Panc1 (cell line): Measurements from ENCODE around the gene GLRX. TPM values are rescaled to one million over a fixed set of nuclear protein-coding genes. Genes with fewer than 3 reads are reported as not detected.

Experiments
- ATAC-seq: fragments of 200-7000 bp; cut with Tn5 transposase; 2 replicates; pipeline ENCODE4 v1.9.1; 2020; ENCODE audit warnings: mild to moderate bottlenecking, moderate library complexity
- BruUV-seq: library from RNA; stranded (reverse); fragments of 400-500 nt; replicated peaks from 2 replicates; lab custom pipeline; 2021; lab: Mats Ljungman, UMichigan
- CTCF ChIA-PET: fragments of 300-600 bp; sonication (Branson Sonifier 250); formaldehyde crosslinking; loops from one replicate; lab custom pipeline; 2022; ENCODE audit warnings: antibody characterized with exemption; lab: Charles Lee
- POLR2A ChIA-PET: fragments of 300-600 bp; sonication (Branson Sonifier 250); formaldehyde crosslinking; loops from one replicate; lab custom pipeline; 2022; ENCODE audit warnings: antibody characterized with exemption; lab: Charles Lee
- DNase-seq: peaks from one replicate; pipeline ENCODE4 v3.0.0-alpha.2; 2010; ENCODE audit warnings: low read depth, low spot score
- H3K27ac ChIP-seq: 2 replicates; pipeline ENCODE4 v1.5.1; 2011; ENCODE audit warnings: mild to moderate bottlenecking, low read length, inconsistent platforms
- H3K27me3 ChIP-seq: fragments of 200-500 bp; sonication (Bioruptor generic); 2 replicates; pipeline ENCODE4 v1.6.0; 2014; ENCODE audit warnings: low read length, inconsistent platforms; ENCODE audit not compliant: control insufficient read depth, insufficient read depth
- H3K36me3 ChIP-seq: fragments of 200-500 bp; sonication (Bioruptor generic); 2 replicates; pipeline ENCODE4 v1.5.1; 2014; ENCODE audit warnings: inconsistent platforms, mild to moderate bottlenecking, low read length, moderate library complexity; ENCODE audit not compliant: control insufficient read depth, insufficient read depth
- H3K4me1 ChIP-seq: 2 replicates; pipeline ENCODE4 v1.5.1; 2011; ENCODE audit warnings: inconsistent platforms, mild to moderate bottlenecking, low read length, moderate library complexity; ENCODE audit not compliant: control insufficient read depth, insufficient read depth
- H3K4me3 ChIP-seq, 2 experiments: 2 replicates each; pipeline ENCODE4 v1.5.1; 2011 to 2012; ENCODE audit warnings: low read depth in 2 of 2, low read length in 2 of 2, mild to moderate bottlenecking in 2 of 2, inconsistent platforms in 1 of 2, moderate library complexity in 1 of 2
- H3K9me3 ChIP-seq: fragments of 200-500 bp; sonication (Bioruptor generic); 2 replicates; pipeline ENCODE4 v1.5.1; 2014; ENCODE audit warnings: low read depth, mild to moderate bottlenecking, inconsistent platforms, low read length, moderate library complexity; ENCODE audit not compliant: control insufficient read depth, insufficient read depth
- CTCF ChIP-seq: fragments of 450-650 bp; IDR thresholded peaks from 2 replicates; pipeline ENCODE4 v1.5.1; 2017; ENCODE audit warnings: mild to moderate bottlenecking
- POLR2AphosphoS5 ChIP-seq: IDR thresholded peaks from 2 replicates; pipeline ENCODE4 v1.6.1; 2012; ENCODE audit warnings: mild to moderate bottlenecking, low read depth, low read length, moderate library complexity
- REST ChIP-seq, 2 experiments: IDR thresholded peaks; 2 replicates each; pipeline ENCODE4 v1.6.1; 2011 to 2012; ENCODE audit warnings: low read depth in 2 of 2, control low read depth in 1 of 2, low read length in 1 of 2, mild to moderate bottlenecking in 1 of 2, moderate library complexity in 1 of 2; ENCODE audit not compliant: insufficient read depth in 1 of 2
- SIN3A ChIP-seq: IDR thresholded peaks from 2 replicates; pipeline ENCODE4 v1.6.1; 2012; ENCODE audit warnings: low read depth, mild to moderate bottlenecking, low read length, moderate library complexity, borderline replicate concordance; ENCODE audit not compliant: insufficient read depth
- TCF7L2 ChIP-seq: IDR thresholded peaks from 2 replicates; pipeline ENCODE4 v1.6.1; 2011; ENCODE audit warnings: mild to moderate bottlenecking, low read depth, low read length, inconsistent platforms
- in situ Hi-C: cut with HindIII; loops from 2 replicates; pipeline ENCODE4 v1.10.0; 2016; ENCODE audit warnings: low sequenced_read_pairs, low pct_unique_long_range_greater_than_20kb
- intact Hi-C: fragments of 100-400 bp; cut with micrococcal nuclease; formaldehyde crosslinking; loops from one replicate; pipeline ENCODE4 v1.10.0; 2022; ENCODE audit not compliant: unreplicated experiment
- total RNA-seq: library from RNA; stranded (reverse); gene quantifications from one replicate; pipeline ENCODE4 v1.2.1, GENCODE V29; 2021; ENCODE audit not compliant: unreplicated experiment

The GLRX gene
- total RNA-seq, 1 experiment from 2014 or later, result 5.8 TPM

GRCh38 chr5:95858661-95859595 is 36.4 kb upstream of the GLRX start:
- H3K4me1 ChIP-seq, result peaks cover 10% of the 10 kb centered on the region; the same call in 1 of the 2 replicates
- no peaks in the 10 kb centered on the region for H3K27me3 ChIP-seq
- H3K36me3 ChIP-seq, result no peaks in the 10 kb centered on the region
- intact Hi-C loops, result loop anchor here (1.0 kb wide), 1 partner anchor 477 kb away; no protein-coding TSS in a partner anchor
- DNase-seq (peak; percentile 96), ATAC-seq (peak; percentile 96)
- CTCF ChIA-PET, result no interaction called here
- in situ Hi-C loops, result no loop called here
- peak overlapping the region; percentile 44; the same call in 1 of the 2 replicates for H3K27ac ChIP-seq
- TF ChIP-seq POLR2AphosphoS5 (no peak), CTCF (peak; percentile 98)
- POLR2A ChIA-PET, result no interaction called here
- BruUV-seq, result no TSS peak
- H3K4me3 ChIP-seq, result peak overlapping the region; percentile 24 to 50
- H3K9me3 ChIP-seq, result no peaks in the 10 kb centered on the region

GRCh38 chr5:95858023-95858461 is 35.5 kb upstream of the GLRX start:
- TF ChIP-seq REST (IDR thresholded peaks at IDR 0.05; ENCODE audit: insufficient read depth in 1 of 2, low read depth in 2 of 2, low read length in 1 of 2) (no peak), POLR2AphosphoS5 (no peak), TCF7L2 (no peak), CTCF (no peak), SIN3A (no peak)
- Histone ChIP-seq H3K36me3 (no peaks in the 10 kb centered on the region), H3K27ac (peak overlapping the region; percentile 44; the same call in 1 of the 2 replicates), H3K9me3 (no peaks in the 10 kb centered on the region), H3K27me3 (no peaks in the 10 kb centered on the region), H3K4me1 (peaks cover 10% of the 10 kb centered on the region; the same call in 1 of the 2 replicates), H3K4me3 (no peak overlapping the region)
- in situ Hi-C loops (no loop called here), intact Hi-C loops (no loop called here)
- ChIA-PET CTCF (interaction anchor here (0.7 kb wide), 1 partner anchor 479 kb away, joined by 3 read pairs; no protein-coding TSS in a partner anchor), POLR2A (no interaction called here)
- ATAC-seq (no peak), DNase-seq (no peak)
- BruUV-seq, result no TSS peak
